ENCODE data around the gene SDHAF3.

- TF ChIP-seq CTCF (IDR thresholded peaks at IDR 0.05) (no peak), EP300 (IDR thresholded peaks at IDR 0.05) (no peak), POLR2A (IDR thresholded peaks at IDR 0.05) (no peak)
These were observed 41.6 kb upstream of the SDHAF3 start for GRCh38 chr7:97075928-97076327.

Measured in tibial nerve (tissue), 4 donors.